GM23338 (cell line): ENCODE results near the gene GPN2. TPM values are rescaled to one million over a fixed set of nuclear protein-coding genes. Genes with fewer than 3 reads are reported as not detected.

ENCODE experiments used
- ATAC-seq: fragments of 200-7000 bp; cut with Tn5 transposase; 3 replicates; pipeline ENCODE4 v1.9.1; 2020
- DNase-seq: peaks from one replicate; pipeline ENCODE4 v3.0.0-alpha.2; 2015; ENCODE audit warnings: low spot score
- H2AFZ ChIP-seq: fragments of 200-600 bp; sonication (generic); 2 replicates; pipeline ENCODE4 v1.8.0; 2016; ENCODE audit warnings: antibody characterized with exemption, mild to moderate bottlenecking, moderate library complexity
- H3F3A ChIP-seq: fragments of 200-600 bp; sonication (generic); replicated peaks from 2 replicates; pipeline ENCODE4 v1.8.0; 2017; ENCODE audit warnings: antibody characterized with exemption, mixed run types, low read depth
- H3K27ac ChIP-seq: fragments of 200-600 bp; sonication (generic); 2 replicates; pipeline ENCODE4 v1.6.1; 2016; ENCODE audit warnings: low read depth
- H3K27me3 ChIP-seq: fragments of 200-600 bp; sonication (generic); 2 replicates; pipeline ENCODE4 v1.8.0; 2016; ENCODE audit warnings: mild to moderate bottlenecking, mixed run types, moderate library complexity; ENCODE audit not compliant: insufficient read depth
- H3K36me3 ChIP-seq: fragments of 200-600 bp; sonication (generic); 2 replicates; pipeline ENCODE4 v1.8.0; 2016; ENCODE audit warnings: mild to moderate bottlenecking; ENCODE audit not compliant: insufficient read depth
- H3K4me1 ChIP-seq: fragments of 200-600 bp; sonication (generic); 2 replicates; pipeline ENCODE4 v1.8.0; 2016; ENCODE audit warnings: mild to moderate bottlenecking, moderate library complexity; ENCODE audit not compliant: insufficient read depth
- H3K4me2 ChIP-seq: fragments of 200-600 bp; sonication (generic); 2 replicates; pipeline ENCODE4 v1.7.1; 2017; ENCODE audit warnings: mixed run types
- H3K4me3 ChIP-seq: fragments of 200-600 bp; sonication (generic); 2 replicates; pipeline ENCODE4 v1.6.1; 2016; ENCODE audit warnings: mixed run types
- H3K79me2 ChIP-seq: fragments of 200-600 bp; sonication (generic); replicated peaks from 2 replicates; pipeline ENCODE4 v1.8.0; 2017; ENCODE audit warnings: mild to moderate bottlenecking; ENCODE audit not compliant: insufficient read depth
- H3K9me2 ChIP-seq: fragments of 200-600 bp; sonication (generic); 2 replicates; pipeline ENCODE4 v1.8.0; 2017; ENCODE audit not compliant: insufficient read depth
- H4K20me1 ChIP-seq: fragments of 200-600 bp; sonication (generic); replicated peaks from 2 replicates; pipeline ENCODE4 v1.8.0; 2017; ENCODE audit warnings: mild to moderate bottlenecking; ENCODE audit not compliant: insufficient read depth
- H3K27ac Mint-ChIP-seq: 2 replicates; pipeline ENCODE4 v1.8.0; 2020; ENCODE audit warnings: inconsistent platforms, mild to moderate bottlenecking, moderate library complexity, mixed read lengths
- H3K27me3 Mint-ChIP-seq: 3 replicates; pipeline ENCODE4 v1.8.0; 2022; ENCODE audit warnings: low read depth, mild to moderate bottlenecking, moderate library complexity, mixed read lengths, inconsistent platforms; ENCODE audit not compliant: insufficient read depth, poor library complexity
- H3K36me3 Mint-ChIP-seq: 3 replicates; pipeline ENCODE4 v1.8.0; 2021; ENCODE audit warnings: low read depth, mild to moderate bottlenecking, inconsistent platforms, moderate library complexity, mixed read lengths
- H3K4me1 Mint-ChIP-seq: 3 replicates; pipeline ENCODE4 v1.8.0; 2020; ENCODE audit warnings: mild to moderate bottlenecking, inconsistent platforms, mixed read lengths
- H3K4me3 Mint-ChIP-seq: 3 replicates; pipeline ENCODE4 v1.8.0; 2021; ENCODE audit warnings: moderate library complexity, mild to moderate bottlenecking, inconsistent platforms, mixed read lengths
- H3K9me3 Mint-ChIP-seq: 3 replicates; pipeline ENCODE4 v1.8.0; 2020; ENCODE audit warnings: moderate library complexity, mild to moderate bottlenecking, inconsistent platforms, mixed read lengths
- CREB1 ChIP-seq: fragments of 250-450 bp; sonication (Bioruptor Pico); IDR thresholded peaks from 2 replicates; pipeline ENCODE4 v1.5.0; 2020; ENCODE audit warnings: low read depth, mild to moderate bottlenecking, moderate library complexity
- CTCF ChIP-seq, 2 experiments: fragments of 200-600 bp in 1 of 2; sonication (generic) in 1 of 2; conservative IDR thresholded peaks; 2 replicates each; pipeline versions ENCODE4 v1.5.1 to v1.6.1; 2016 to 2017; ENCODE audit warnings: antibody characterized with exemption in 2 of 2, low read depth in 2 of 2, mild to moderate bottlenecking in 2 of 2, moderate library complexity in 1 of 2
- EZH2 ChIP-seq: fragments of 200-600 bp; sonication (generic); IDR thresholded peaks from one replicate; pipeline ENCODE4 v1.8.0; 2017; ENCODE audit warnings: antibody characterized with exemption, mild to moderate bottlenecking, low read depth; ENCODE audit not compliant: unreplicated experiment
- EZH2phosphoT487 ChIP-seq: fragments of 200-600 bp; sonication (generic); IDR thresholded peaks from one replicate; pipeline ENCODE4 v1.8.1; 2018; ENCODE audit warnings: antibody characterized with exemption; ENCODE audit not compliant: unreplicated experiment
- JUNB ChIP-seq: IDR thresholded peaks from one replicate; pipeline ENCODE4 v1.6.1; 2016; ENCODE audit warnings: antibody characterized with exemption; ENCODE audit not compliant: unreplicated experiment
- NANOG ChIP-seq: IDR thresholded peaks from 2 replicates; pipeline ENCODE4 v1.6.1; 2016; ENCODE audit warnings: antibody characterized with exemption, borderline replicate concordance
- STAT1 ChIP-seq: IDR thresholded peaks from one replicate; pipeline ENCODE4 v1.6.1; 2016; ENCODE audit warnings: antibody characterized with exemption; ENCODE audit not compliant: unreplicated experiment
- ZNF114 ChIP-seq: fragments of 250-450 bp; sonication (Bioruptor Pico); IDR thresholded peaks from 2 replicates; pipeline ENCODE4 v1.5.0; 2020; ENCODE audit warnings: mild to moderate bottlenecking, moderate library complexity
- ZNF331 ChIP-seq: fragments of 250-450 bp; sonication (Bioruptor Pico); IDR thresholded peaks from 2 replicates; pipeline ENCODE4 v1.5.0; 2020; ENCODE audit warnings: low read depth, mild to moderate bottlenecking, moderate library complexity
- polyA plus RNA-seq: library from polyadenylated mRNA; unstranded; fragments of >200 nt; fragmentation: Nextera tagmentation; extraction: Ambion mirVana; gene quantifications from 2 replicates; pipeline ENCODE4 v1.2.1, GENCODE V29; 2016
- total RNA-seq: library from RNA; depleted of rRNA; stranded (reverse); fragments of >200 nt; shearing (Covaris generic); gene quantifications from 2 replicates; pipeline ENCODE4 v1.2.3, GENCODE V29; 2014

GPN2 gene
- total and polyA plus RNA-seq, 2 experiments from 2014 or later = 10.1 to 19.4 TPM

DNA sequence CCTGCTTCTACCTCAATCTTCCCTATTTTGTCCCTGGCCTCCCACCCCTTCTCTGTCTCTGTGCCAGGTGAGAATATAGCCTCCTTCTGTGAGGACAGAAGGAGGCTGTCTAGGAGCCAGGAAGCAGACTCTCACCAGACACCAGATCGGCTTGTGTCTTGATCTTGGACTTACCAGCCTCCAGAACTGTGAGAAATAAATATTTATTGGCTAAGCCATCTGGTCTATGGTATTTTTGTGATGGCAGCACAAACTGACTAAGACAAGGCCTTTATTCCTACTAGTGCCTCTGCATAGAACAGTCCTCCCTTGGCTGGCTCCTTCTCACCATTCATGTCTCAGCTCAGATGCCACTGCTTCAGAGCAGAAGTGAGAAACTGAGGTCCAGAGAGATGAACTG lies 1.9 kb downstream of the GPN2 start:
- Histone ChIP-seq H3K79me2 (peaks cover 10% of the 10 kb centered on the region), H3K4me1 (no peaks in the 10 kb centered on the region), H3F3A (peaks cover 26% of the 10 kb centered on the region), H3K9me2 (no peaks in the 10 kb centered on the region), H3K27ac (no peak overlapping the region), H2AFZ (no peak overlapping the region), H3K4me2 (no peak overlapping the region), H3K36me3 (peaks cover 41% of the 10 kb centered on the region), H4K20me1 (0 out of 2 replicates have a peak, but pooled peaks cover 6% of the 10 kb centered on the region), H3K4me3 (no peak overlapping the region), H3K27me3 (no peaks in the 10 kb centered on the region)
- ATAC-seq (no peak), DNase-seq (no peak)
- Mint-ChIP-seq H3K36me3 (peaks cover 64% of the 10 kb centered on the region), H3K27ac (no peak overlapping the region), H3K4me3 (peak overlapping the region; percentile 92), H3K9me3 (no peaks in the 10 kb centered on the region), H3K27me3 (peaks cover 12% of the 10 kb centered on the region), H3K4me1 (peaks cover 5% of the 10 kb centered on the region; the same call in 2 of the 3 replicates)
- TF ChIP-seq NANOG (no peak), EZH2 (no peak), JUNB (no peak), ZNF114 (CRISPR knock-in tag) (no peak), EZH2phosphoT487 (no peak), STAT1 (no peak), ZNF331 (CRISPR knock-in tag) (no peak), CREB1 (no peak)

- no peak overlapping the region for H3K4me3 ChIP-seq
- DNase-seq = peak; percentile 66
- H3K27me3 ChIP-seq = no peaks in the 10 kb centered on the region
- no peak overlapping the region for H3K4me2 ChIP-seq
- H3K27ac ChIP-seq = no peak overlapping the region
- Mint-ChIP-seq H3K27me3 (peaks cover 9% of the 10 kb centered on the region), H3K9me3 (no peaks in the 10 kb centered on the region), H3K27ac (no peak overlapping the region), H3K4me3 (peak overlapping the region; percentile 32; the same call in 1 of the 3 replicates), H3K36me3 (peaks cover 63% of the 10 kb centered on the region), H3K4me1 (peaks cover 5% of the 10 kb centered on the region; the same call in 2 of the 3 replicates)
- no peak for ATAC-seq
- no peaks in the 10 kb centered on the region for H3K9me2 ChIP-seq
- TF ChIP-seq CTCF (conservative IDR thresholded peaks at IDR 0.05; ENCODE audit: low read depth in 2 of 2) (peak; percentile 32 to 59), NANOG (no peak)
- H2AFZ ChIP-seq = no peak overlapping the region
- H3F3A ChIP-seq = peaks cover 26% of the 10 kb centered on the region
- 0 out of 2 replicates have a peak, but pooled peaks cover 6% of the 10 kb centered on the region for H4K20me1 ChIP-seq
- peaks cover 10% of the 10 kb centered on the region for H3K79me2 ChIP-seq
- no peaks in the 10 kb centered on the region for H3K4me1 ChIP-seq
- peaks cover 40% of the 10 kb centered on the region for H3K36me3 ChIP-seq
Observed at GRCh38 chr1:26887125-26887524, 3.0 kb downstream of the GPN2 start.
